ACC112 (cell line): Measurements from ENCODE around the gene SERPINA1.

Experiments used
- H2AFZ ChIP-seq: fragments of 200-600 bp; sonication (generic); one replicate; pipeline ENCODE4 v1.6.0; 2017; ENCODE audit warnings: antibody characterized with exemption, low read length; ENCODE audit not compliant: unreplicated experiment
- H3K27ac ChIP-seq: fragments of 200-600 bp; sonication (generic); 2 replicates; pipeline ENCODE4 v1.5.1; 2014; ENCODE audit warnings: low read depth, mild to moderate bottlenecking, antibody characterized with exemption, low read length, moderate library complexity
- H3K27me3 ChIP-seq: fragments of 200-600 bp; sonication (generic); 2 replicates; pipeline ENCODE4 v1.6.1; 2014; ENCODE audit warnings: mild to moderate bottlenecking, antibody characterized with exemption, low read length, moderate library complexity, mixed read lengths; ENCODE audit not compliant: insufficient read depth
- H3K36me3 ChIP-seq: fragments of 200-600 bp; sonication (generic); 2 replicates; pipeline ENCODE4 v1.6.1; 2016; ENCODE audit warnings: mild to moderate bottlenecking, antibody characterized with exemption, low read length, moderate library complexity, mixed read lengths; ENCODE audit not compliant: insufficient read depth
- H3K4me1 ChIP-seq: fragments of 200-600 bp; sonication (generic); one replicate; pipeline ENCODE4 v1.6.1; 2016; ENCODE audit warnings: low read length, mixed read lengths; ENCODE audit not compliant: insufficient read depth, unreplicated experiment, control insufficient read depth
- H3K4me3 ChIP-seq: fragments of 200-600 bp; sonication (generic); 2 replicates; pipeline ENCODE4 v1.5.1; 2014; ENCODE audit warnings: mild to moderate bottlenecking, low read depth, low read length
- H3K79me2 ChIP-seq: fragments of 200-600 bp; sonication (generic); one replicate; pipeline ENCODE4 v1.6.0; 2016; ENCODE audit warnings: low read length; ENCODE audit not compliant: control insufficient read depth, unreplicated experiment, insufficient read depth

SERPINA1 gene

GRCh38 chr14:94367347-94368242 lies 20.8 kb downstream of the SERPINA1 start:
- Histone ChIP-seq H3K79me2 (no peaks in the 10 kb centered on the region), H3K4me3 (no peak overlapping the region), H2AFZ (no peak overlapping the region), H3K36me3 (no peaks in the 10 kb centered on the region), H3K27ac (no peak overlapping the region), H3K27me3 (no peaks in the 10 kb centered on the region), H3K4me1 (peaks cover under 1% of the 10 kb centered on the region)

GRCh38 chr14:94366146-94366915 lies 22.1 kb downstream of the SERPINA1 start, which contains the start of gene SERPINA2:
TSS of gene SERPINA2 (minus strand) at chr14:94366698.
- Histone ChIP-seq H3K4me3 (no peak within 1 kb of the TSS), H3K27me3 (no peaks in the 10 kb centered on the region), H3K79me2 (no peaks in the 10 kb centered on the region), H3K36me3 (no peaks in the 10 kb centered on the region), H3K27ac (no peak within 1 kb of the TSS), H3K4me1 (no peaks in the 10 kb centered on the region), H2AFZ (no peak within 1 kb of the TSS)

- H3K27me3 ChIP-seq, result no peaks in the 10 kb centered on the region
Measured at GRCh38 chr14:94365624-94366023, 22.8 kb downstream of the SERPINA1 start.

GRCh38 chr14:94364964-94365363 lies 23.4 kb downstream of the SERPINA1 start:
- no peaks in the 10 kb centered on the region for H3K79me2 ChIP-seq
- H3K27ac ChIP-seq, result no peak overlapping the region
- no peak overlapping the region for H2AFZ ChIP-seq
- H3K4me1 ChIP-seq, result no peaks in the 10 kb centered on the region
- no peaks in the 10 kb centered on the region for H3K36me3 ChIP-seq
- no peaks in the 10 kb centered on the region for H3K27me3 ChIP-seq
- H3K4me3 ChIP-seq, result no peak overlapping the region

More at GRCh38 chr14:94365624-94366023, 22.8 kb downstream of the SERPINA1 start:
- H3K4me3 ChIP-seq, result no peak overlapping the region
- H2AFZ ChIP-seq, result no peak overlapping the region
- H3K79me2 ChIP-seq, result no peaks in the 10 kb centered on the region
- no peaks in the 10 kb centered on the region for H3K4me1 ChIP-seq
- no peak overlapping the region for H3K27ac ChIP-seq
- H3K36me3 ChIP-seq, result no peaks in the 10 kb centered on the region

- Histone ChIP-seq H3K27me3 (no peaks in the 10 kb centered on the region), H2AFZ (no peak overlapping the region), H3K4me3 (no peak overlapping the region), H3K36me3 (no peaks in the 10 kb centered on the region), H3K27ac (no peak overlapping the region), H3K4me1 (no peaks in the 10 kb centered on the region), H3K79me2 (no peaks in the 10 kb centered on the region)
Measured at GRCh38 chr14:94364037-94364436, 24.4 kb downstream of the SERPINA1 start.

- no peaks in the 10 kb centered on the region for H3K4me1 ChIP-seq
- H3K4me3 ChIP-seq, result no peak overlapping the region
- no peak overlapping the region for H3K27ac ChIP-seq
- no peak overlapping the region for H2AFZ ChIP-seq
- H3K36me3 ChIP-seq, result no peaks in the 10 kb centered on the region
- H3K79me2 ChIP-seq, result no peaks in the 10 kb centered on the region
- H3K27me3 ChIP-seq, result no peaks in the 10 kb centered on the region
Measured at GRCh38 chr14:94363151-94363624, 25.2 kb downstream of the SERPINA1 start.

- H3K27me3 ChIP-seq, result no peaks in the 10 kb centered on the region
- H3K27ac ChIP-seq, result no peak overlapping the region
- no peak overlapping the region for H2AFZ ChIP-seq
- no peaks in the 10 kb centered on the region for H3K36me3 ChIP-seq
- no peak overlapping the region for H3K4me3 ChIP-seq
- no peaks in the 10 kb centered on the region for H3K79me2 ChIP-seq
- H3K4me1 ChIP-seq, result no peaks in the 10 kb centered on the region
Measured at GRCh38 chr14:94362614-94363133, 25.7 kb downstream of the SERPINA1 start.

GRCh38 chr14:94361682-94362081 lies 26.7 kb downstream of the SERPINA1 start:
- no peak overlapping the region for H2AFZ ChIP-seq
- no peak overlapping the region for H3K27ac ChIP-seq
- H3K79me2 ChIP-seq, result no peaks in the 10 kb centered on the region
- no peaks in the 10 kb centered on the region for H3K36me3 ChIP-seq
- H3K27me3 ChIP-seq, result no peaks in the 10 kb centered on the region
- H3K4me1 ChIP-seq, result no peaks in the 10 kb centered on the region
- H3K4me3 ChIP-seq, result no peak overlapping the region

- Histone ChIP-seq H3K79me2 (no peaks in the 10 kb centered on the region), H3K27me3 (no peaks in the 10 kb centered on the region), H3K27ac (no peak overlapping the region), H3K4me3 (no peak overlapping the region), H3K36me3 (no peaks in the 10 kb centered on the region), H2AFZ (no peak overlapping the region), H3K4me1 (no peaks in the 10 kb centered on the region)
Measured at GRCh38 chr14:94360945-94361565, 27.3 kb downstream of the SERPINA1 start.

GRCh38 chr14:94357166-94357565 lies 31.2 kb downstream of the SERPINA1 start:
- no peak overlapping the region for H2AFZ ChIP-seq

More at GRCh38 chr14:94357166-94357565, 31.2 kb downstream of the SERPINA1 start:
- Histone ChIP-seq H3K36me3 (no peaks in the 10 kb centered on the region), H3K4me1 (peaks cover 8% of the 10 kb centered on the region), H3K27me3 (no peaks in the 10 kb centered on the region), H3K4me3 (no peak overlapping the region), H3K79me2 (no peaks in the 10 kb centered on the region), H3K27ac (no peak overlapping the region)
